ENCODE results near the gene FABP6. TPM values are rescaled to one million over a fixed set of nuclear protein-coding genes. Genes with fewer than 3 reads are reported as not detected.

The FABP6 gene
- total and polyA plus RNA-seq, 3 donors from 2014 or later = 0.94 to 4.0 (median 1.5) TPM

DNA sequence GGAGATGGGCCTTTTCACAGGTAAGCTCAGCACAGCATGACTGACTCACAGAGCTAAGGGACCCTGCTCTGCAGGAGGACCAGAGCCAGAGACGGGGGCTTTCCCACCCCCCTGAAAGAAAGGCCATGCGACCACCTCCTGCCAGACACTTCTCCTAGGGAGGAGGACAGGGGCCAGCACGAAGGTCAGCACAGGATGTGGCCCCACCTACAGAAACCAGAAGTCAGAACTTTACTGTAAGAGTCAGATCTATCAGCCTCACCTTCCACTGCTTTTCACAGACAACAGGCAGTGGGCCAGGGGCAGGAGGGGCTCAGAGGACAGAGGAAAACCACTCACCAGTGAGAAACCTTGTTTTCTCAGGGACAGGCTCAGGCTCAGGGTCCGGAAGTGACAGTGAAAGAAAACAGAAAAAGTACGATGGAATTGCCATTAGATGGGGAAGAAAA is 45.2 kb downstream of the FABP6 start:
- Histone ChIP-seq H3K27me3 (no peaks in the 10 kb centered on the region), H3K4me1 (peaks cover 12% of the 10 kb centered on the region), H3K4me3 (no peak overlapping the region), H3K36me3 (ENCODE audit: low read depth, missing control alignments) (no peaks in the 10 kb centered on the region), H3K9me3 (no peaks in the 10 kb centered on the region), H3K27ac (no peak overlapping the region)
- TF ChIP-seq POLR2A (IDR thresholded peaks at IDR 0.05) (no peak), CTCF (IDR thresholded peaks at IDR 0.05) (no peak)
- intact Hi-C loops (cut with DNase I; ENCODE audit: low total_unique reads) = no loop called here
- no peak for DNase-seq
- WGBS, 2 donors = 83 to 90% methylated on average over 5 of the region's 5 CpGs

GRCh38 chr5:160278343-160278742 is 49.0 kb downstream of the FABP6 start:
- H3K27ac ChIP-seq = no peak overlapping the region
- no peak for TF ChIP-seq CTCF (IDR thresholded peaks at IDR 0.05)
- TF ChIP-seq POLR2A (IDR thresholded peaks at IDR 0.05) = no peak
- no peak for DNase-seq
- H3K36me3 ChIP-seq (ENCODE audit: low read depth, missing control alignments) = no peaks in the 10 kb centered on the region
- H3K27me3 ChIP-seq = no peaks in the 10 kb centered on the region
- H3K9me3 ChIP-seq = no peaks in the 10 kb centered on the region
- H3K4me3 ChIP-seq = no peak overlapping the region
- WGBS, 2 donors = 40 to 59% methylated on average over 1 to 7 of the region's 7 CpGs
- intact Hi-C loops (cut with DNase I; ENCODE audit: low total_unique reads) = no loop called here
- H3K4me1 ChIP-seq = no peaks in the 10 kb centered on the region

DNA sequence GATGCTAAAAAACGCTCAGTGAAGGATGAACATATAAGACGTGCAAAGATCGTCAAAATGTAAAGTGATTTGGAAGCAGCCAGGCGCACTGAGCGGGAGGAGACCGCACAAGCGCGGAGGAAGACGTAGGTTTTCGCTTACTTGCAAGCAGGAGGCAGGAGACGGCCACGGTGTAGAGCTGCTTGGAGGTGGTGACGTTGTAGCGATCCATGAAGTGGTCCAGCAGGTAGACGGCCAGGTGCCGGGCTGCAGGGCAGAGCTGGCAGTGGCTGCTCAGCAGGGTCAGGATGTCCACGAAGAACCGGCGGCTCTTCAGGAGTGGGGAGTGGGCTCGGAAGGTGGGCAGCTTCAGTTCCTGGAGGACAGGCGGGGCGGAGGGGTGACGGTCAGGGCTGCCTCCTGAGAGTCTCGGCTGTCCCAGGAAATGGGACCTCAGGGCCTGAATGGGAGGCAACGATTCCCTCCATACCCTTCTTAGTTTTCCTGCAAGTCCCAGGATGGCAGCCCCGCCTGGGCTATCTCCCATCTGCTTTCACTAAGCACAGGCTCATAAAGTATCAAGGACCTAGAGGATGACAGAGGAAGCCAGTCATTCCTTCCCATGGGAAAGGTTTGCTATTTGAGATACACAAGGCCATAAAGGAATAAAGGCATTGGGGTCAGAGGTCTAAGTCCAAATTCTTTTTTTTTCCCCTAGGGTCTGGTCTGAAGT is 51.2 kb downstream of the FABP6 start:
- DNase-seq = no peak
- H3K9me3 ChIP-seq = no peaks in the 10 kb centered on the region
- no peak overlapping the region for H3K4me3 ChIP-seq
- TF ChIP-seq CTCF (IDR thresholded peaks at IDR 0.05) (no peak), POLR2A (IDR thresholded peaks at IDR 0.05) (no peak)
- no peaks in the 10 kb centered on the region for H3K36me3 ChIP-seq (ENCODE audit: low read depth, missing control alignments)
- peaks cover 2% of the 10 kb centered on the region for H3K4me1 ChIP-seq
- H3K27ac ChIP-seq = no peak overlapping the region
- no peaks in the 10 kb centered on the region for H3K27me3 ChIP-seq
- WGBS, 2 donors = 93 to 94% methylated on average over 24 to 26 of the region's 26 CpGs
- intact Hi-C loops (cut with DNase I; ENCODE audit: low total_unique reads) = no loop called here

- 86 to 87% methylated on average over 2 of the region's 2 CpGs for WGBS, 2 donors
- no peaks in the 10 kb centered on the region for H3K36me3 ChIP-seq (ENCODE audit: low read depth, missing control alignments)
- H3K4me1 ChIP-seq = peaks cover 9% of the 10 kb centered on the region
- no peak for TF ChIP-seq CTCF (IDR thresholded peaks at IDR 0.05)
- no peak for TF ChIP-seq POLR2A (IDR thresholded peaks at IDR 0.05)
- H3K27ac ChIP-seq = no peak overlapping the region
- no peak for DNase-seq
- H3K4me3 ChIP-seq = no peak overlapping the region
- no peaks in the 10 kb centered on the region for H3K9me3 ChIP-seq
- intact Hi-C loops (cut with DNase I; ENCODE audit: low total_unique reads) = no loop called here
- H3K27me3 ChIP-seq = no peaks in the 10 kb centered on the region
Measured at GRCh38 chr5:160281275-160281674, 52.0 kb downstream of the FABP6 start.

Data from testis (tissue), 3 donors.